PC-3 (cell line): ENCODE data around the gene ASB13. TPM values are rescaled to one million over a fixed set of nuclear protein-coding genes. Genes with fewer than 3 reads are reported as not detected.

Experiments
- ATAC-seq: fragments of 200-7000 bp; cut with Tn5 transposase; 2 replicates; pipeline ENCODE4 v1.9.1; 2020; ENCODE audit warnings: mild to moderate bottlenecking, moderate library complexity
- BruUV-seq: library from RNA; stranded (reverse); fragments of 400-500 nt; replicated peaks from 2 replicates; lab custom pipeline; 2021; lab: Mats Ljungman, UMichigan
- CTCF ChIA-PET: fragments of 300-600 bp; sonication (Branson Sonifier 250); formaldehyde crosslinking; loops from one replicate; lab custom pipeline; 2022; ENCODE audit warnings: antibody characterized with exemption; lab: Charles Lee
- POLR2A ChIA-PET: fragments of 300-600 bp; sonication (Branson Sonifier 250); formaldehyde crosslinking; loops from one replicate; lab custom pipeline; 2022; ENCODE audit warnings: antibody characterized with exemption; ENCODE audit not compliant: unreplicated experiment; lab: Charles Lee
- DNase-seq: peaks from one replicate; pipeline ENCODE4 v3.0.0-alpha.2; 2015
- H2AFZ ChIP-seq: fragments of 300-600 bp; sonication (generic); 2 replicates; pipeline ENCODE4 v1.6.0; 2016; ENCODE audit warnings: antibody characterized with exemption, low read length
- H3F3A ChIP-seq: fragments of 300-600 bp; sonication (generic); one replicate; pipeline ENCODE4 v1.6.0; 2017; ENCODE audit warnings: antibody characterized with exemption, low read length, control low read depth, mild to moderate bottlenecking; ENCODE audit not compliant: unreplicated experiment
- H3K27ac ChIP-seq: fragments of 300-600 bp; sonication (generic); 2 replicates; pipeline ENCODE4 v1.5.1; 2016; ENCODE audit warnings: mild to moderate bottlenecking, low read length
- H3K27me3 ChIP-seq: fragments of 300-600 bp; sonication (generic); 2 replicates; pipeline ENCODE4 v1.6.1; 2016; ENCODE audit warnings: low read length, mixed read lengths
- H3K36me3 ChIP-seq: fragments of 300-600 bp; sonication (generic); 2 replicates; pipeline ENCODE4 v1.6.1; 2016; ENCODE audit warnings: low read depth, mixed run types, low read length, mixed read lengths
- H3K4me1 ChIP-seq: fragments of 300-600 bp; sonication (generic); 2 replicates; pipeline ENCODE4 v1.5.1; 2016; ENCODE audit warnings: low read length; ENCODE audit not compliant: insufficient read depth
- H3K4me2 ChIP-seq: fragments of 300-600 bp; sonication (generic); 2 replicates; pipeline ENCODE4 v1.6.0; 2016; ENCODE audit warnings: low read length
- H3K4me3 ChIP-seq: fragments of 300-600 bp; sonication (generic); 2 replicates; pipeline ENCODE4 v1.5.1; 2016; ENCODE audit warnings: mild to moderate bottlenecking, low read length, mixed read lengths
- H3K79me2 ChIP-seq: fragments of 300-600 bp; sonication (generic); 2 replicates; pipeline ENCODE4 v1.6.1; 2017; ENCODE audit warnings: low read length, mixed read lengths
- H3K9ac ChIP-seq: fragments of 300-600 bp; sonication (generic); 2 replicates; pipeline ENCODE4 v1.6.0; 2016; ENCODE audit warnings: mild to moderate bottlenecking, low read length
- H3K9me2 ChIP-seq: fragments of 300-600 bp; sonication (generic); replicated peaks from 2 replicates; pipeline ENCODE4 v1.6.1; 2016; ENCODE audit warnings: mixed run types, low read length, mixed read lengths
- H3K9me3 ChIP-seq: fragments of 300-600 bp; sonication (generic); 2 replicates; pipeline ENCODE4 v1.6.1; 2016; ENCODE audit warnings: low read length, mixed read lengths
- H4K20me1 ChIP-seq: fragments of 300-600 bp; sonication (generic); 2 replicates; pipeline ENCODE4 v1.6.1; 2016; ENCODE audit warnings: low read length, mixed read lengths
- EZH2 ChIP-seq: fragments of 300-600 bp; sonication (generic); IDR thresholded peaks from one replicate; pipeline ENCODE4 v1.6.1; 2017; ENCODE audit warnings: antibody characterized with exemption, mild to moderate bottlenecking, low read length; ENCODE audit not compliant: unreplicated experiment
- EZH2phosphoT487 ChIP-seq: fragments of 300-600 bp; sonication (generic); IDR thresholded peaks from 2 replicates; pipeline ENCODE4 v1.6.1; 2018; ENCODE audit warnings: mild to moderate bottlenecking, antibody characterized with exemption, low read length, borderline replicate concordance
- intact Hi-C: fragments of 100-400 bp; cut with micrococcal nuclease; formaldehyde crosslinking; loops from 2 replicates; pipeline ENCODE4 v1.9.0; 2023
- total RNA-seq: library from RNA; depleted of rRNA; stranded (reverse); fragments of >200 nt; gene quantifications from 2 replicates; pipeline ENCODE4 v1.2.3, GENCODE V29; 2014
- TF ChIP-seq, protein P1 (sequence below): fragments of 300-600 bp; sonication (generic); conservative IDR thresholded peaks from 2 replicates; pipeline ENCODE4 v1.5.1; 2017; ENCODE audit warnings: antibody characterized with exemption, low read depth, mild to moderate bottlenecking, low read length

The ASB13 gene
- total RNA-seq, 1 experiment from 2014 or later = 6.6 TPM

DNA sequence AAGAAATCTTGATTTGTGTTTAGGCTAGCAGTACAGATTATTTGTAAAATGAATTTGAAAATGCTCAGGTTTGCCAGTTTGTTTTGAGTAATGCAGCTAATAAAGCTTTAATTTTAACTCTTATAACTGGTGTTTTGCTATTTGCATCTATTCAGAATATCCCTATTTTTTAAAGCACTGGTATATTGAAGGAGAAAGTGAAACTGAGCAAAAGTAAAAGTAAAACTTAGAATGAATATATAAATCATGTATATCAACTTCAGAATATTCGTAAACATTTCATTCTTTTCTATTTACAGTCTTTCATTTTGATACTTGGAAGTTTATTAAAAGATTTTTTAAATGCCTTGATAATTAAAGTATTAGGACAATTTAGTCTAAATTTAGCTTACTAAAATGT lies 44.5 kb upstream of the ASB13 start:
- ATAC-seq = no peak

DNA sequence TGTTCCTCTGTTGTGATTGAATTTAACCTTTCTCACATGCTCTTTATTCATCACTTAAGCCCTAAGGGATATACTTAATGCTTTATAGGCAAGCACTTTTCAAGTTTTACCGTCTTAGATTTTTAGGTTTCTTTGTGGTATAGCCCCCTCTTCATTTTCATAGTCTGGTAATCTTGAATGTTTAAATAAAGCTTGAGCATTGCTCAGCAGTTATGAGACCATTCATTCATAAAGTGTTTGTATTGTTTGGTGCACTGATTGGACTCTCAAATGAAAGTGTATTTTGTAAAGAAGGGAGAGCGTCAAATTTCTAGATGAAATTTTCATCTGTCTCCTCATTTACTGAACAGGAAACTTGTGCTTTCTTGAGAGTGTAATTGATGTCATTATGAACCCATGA lies 43.5 kb upstream of the ASB13 start:
- ATAC-seq (no peak), DNase-seq (no peak)
- POLR2A ChIA-PET = no interaction called here
- no peaks in the 10 kb centered on the region for H3F3A ChIP-seq
- CTCF ChIA-PET = no interaction called here
- no peaks in the 10 kb centered on the region for H3K36me3 ChIP-seq
- H4K20me1 ChIP-seq = no peaks in the 10 kb centered on the region
- H3K27me3 ChIP-seq = no peaks in the 10 kb centered on the region
- H3K4me3 ChIP-seq = no peak overlapping the region
- no peaks in the 10 kb centered on the region for H3K4me1 ChIP-seq
- H3K9me3 ChIP-seq = no peaks in the 10 kb centered on the region
- no TSS peak for BruUV-seq
- H3K4me2 ChIP-seq = no peak overlapping the region
- H3K9me2 ChIP-seq = no peaks in the 10 kb centered on the region
- no peak overlapping the region for H3K9ac ChIP-seq
- TF ChIP-seq, protein P1, sequence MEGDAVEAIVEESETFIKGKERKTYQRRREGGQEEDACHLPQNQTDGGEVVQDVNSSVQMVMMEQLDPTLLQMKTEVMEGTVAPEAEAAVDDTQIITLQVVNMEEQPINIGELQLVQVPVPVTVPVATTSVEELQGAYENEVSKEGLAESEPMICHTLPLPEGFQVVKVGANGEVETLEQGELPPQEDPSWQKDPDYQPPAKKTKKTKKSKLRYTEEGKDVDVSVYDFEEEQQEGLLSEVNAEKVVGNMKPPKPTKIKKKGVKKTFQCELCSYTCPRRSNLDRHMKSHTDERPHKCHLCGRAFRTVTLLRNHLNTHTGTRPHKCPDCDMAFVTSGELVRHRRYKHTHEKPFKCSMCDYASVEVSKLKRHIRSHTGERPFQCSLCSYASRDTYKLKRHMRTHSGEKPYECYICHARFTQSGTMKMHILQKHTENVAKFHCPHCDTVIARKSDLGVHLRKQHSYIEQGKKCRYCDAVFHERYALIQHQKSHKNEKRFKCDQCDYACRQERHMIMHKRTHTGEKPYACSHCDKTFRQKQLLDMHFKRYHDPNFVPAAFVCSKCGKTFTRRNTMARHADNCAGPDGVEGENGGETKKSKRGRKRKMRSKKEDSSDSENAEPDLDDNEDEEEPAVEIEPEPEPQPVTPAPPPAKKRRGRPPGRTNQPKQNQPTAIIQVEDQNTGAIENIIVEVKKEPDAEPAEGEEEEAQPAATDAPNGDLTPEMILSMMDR = no peak
- no peak overlapping the region for H2AFZ ChIP-seq
- H3K79me2 ChIP-seq = peaks cover 73% of the 10 kb centered on the region
- intact Hi-C loops = no loop called here
- H3K27ac ChIP-seq = no peak overlapping the region

More for the DNA sequence above, 44.5 kb upstream of the ASB13 start:
- DNase-seq = no peak
- H3K9me2 ChIP-seq = no peaks in the 10 kb centered on the region
- no peaks in the 10 kb centered on the region for H3F3A ChIP-seq
- no peaks in the 10 kb centered on the region for H4K20me1 ChIP-seq
- no peaks in the 10 kb centered on the region for H3K27me3 ChIP-seq
- no peak overlapping the region for H3K4me2 ChIP-seq
- H2AFZ ChIP-seq = no peak overlapping the region
- H3K36me3 ChIP-seq = no peaks in the 10 kb centered on the region
- no peaks in the 10 kb centered on the region for H3K4me1 ChIP-seq
- no TSS peak for BruUV-seq
- H3K9me3 ChIP-seq = no peaks in the 10 kb centered on the region
- CTCF ChIA-PET = no interaction called here
- no peak overlapping the region for H3K9ac ChIP-seq
- intact Hi-C loops = no loop called here
- H3K79me2 ChIP-seq = peaks cover 63% of the 10 kb centered on the region
- POLR2A ChIA-PET = no interaction called here
- no peak overlapping the region for H3K27ac ChIP-seq
- H3K4me3 ChIP-seq = no peak overlapping the region
- TF ChIP-seq EZH2 (no peak), EZH2phosphoT487 (no peak)
- TF ChIP-seq, protein P1 = no peak

DNA sequence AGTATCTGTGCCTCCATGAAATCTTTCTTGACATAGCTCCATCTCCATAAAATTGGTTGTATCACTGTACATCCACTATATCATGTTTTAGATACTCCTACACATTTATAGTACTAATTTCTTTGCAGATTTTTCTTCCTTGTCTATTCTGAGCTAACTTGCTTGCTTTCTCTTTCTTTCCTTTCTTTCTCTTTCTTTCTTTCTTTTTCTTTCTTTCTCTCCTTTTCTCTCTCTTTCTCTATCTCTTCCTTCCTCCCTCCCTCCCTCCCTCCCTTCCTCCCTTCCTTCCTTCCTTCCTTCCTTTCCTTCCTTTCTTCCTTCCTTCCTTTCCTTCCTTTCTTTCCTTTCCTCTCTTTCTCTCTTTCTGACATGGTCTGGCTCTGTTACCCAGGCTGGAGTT lies 42.0 kb upstream of the ASB13 start:
- Histone ChIP-seq H2AFZ (no peak overlapping the region), H3K4me1 (no peaks in the 10 kb centered on the region), H3K36me3 (no peaks in the 10 kb centered on the region), H3K27me3 (no peaks in the 10 kb centered on the region), H3K9ac (no peak overlapping the region), H3K4me3 (no peak overlapping the region), H3K27ac (no peak overlapping the region), H3K4me2 (no peak overlapping the region), H4K20me1 (no peaks in the 10 kb centered on the region), H3F3A (no peaks in the 10 kb centered on the region), H3K79me2 (peaks cover 82% of the 10 kb centered on the region), H3K9me3 (no peaks in the 10 kb centered on the region), H3K9me2 (no peaks in the 10 kb centered on the region)
- no TSS peak for BruUV-seq
- intact Hi-C loops = no loop called here
- ATAC-seq (no peak), DNase-seq (no peak)
- POLR2A ChIA-PET = no interaction called here
- CTCF ChIA-PET = no interaction called here
- TF ChIP-seq EZH2phosphoT487 (no peak), EZH2 (no peak)
- TF ChIP-seq, protein P1 = no peak
